NCI-H128 (cell line): Measurements from ENCODE around the gene APLF.
"Not testable (repeated sequence)": the region's sequence is repeated elsewhere in the genome, so short reads cannot be mapped to it uniquely, and the experiment has no call there.

Experiments
- DNase-seq: peaks from one replicate; lab custom pipeline; 2025; ENCODE audit not compliant: unreplicated experiment; lab: John Stamatoyannopoulos, UW

APLF gene

GRCh38 chr2:68521037-68521436 lies 53.7 kb downstream of the APLF start:
- no peak for DNase-seq

- DNase-seq: not testable (repeated sequence)
Observed at GRCh38 chr2:68526943-68527342, 59.6 kb downstream of the APLF start.

- not testable (repeated sequence) for DNase-seq
Observed at GRCh38 chr2:68527343-68528081, 60.1 kb downstream of the APLF start.

GRCh38 chr2:68529156-68529555 lies 61.8 kb downstream of the APLF start:
- DNase-seq: not testable (repeated sequence)

GRCh38 chr2:68529651-68530050 lies 62.3 kb downstream of the APLF start:
- not testable (repeated sequence) for DNase-seq

GRCh38 chr2:68536000-68536399 lies 68.6 kb downstream of the APLF start:
- no peak for DNase-seq

GRCh38 chr2:68537011-68537410 lies 69.6 kb downstream of the APLF start:
- DNase-seq: no peak

- no peak for DNase-seq
Observed at GRCh38 chr2:68537809-68538208, 70.4 kb downstream of the APLF start.

- no peak for DNase-seq
Observed at GRCh38 chr2:68544811-68545210, 77.4 kb downstream of the APLF start.

- DNase-seq: no peak
Observed at GRCh38 chr2:68548396-68548795, 81.0 kb downstream of the APLF start.

GRCh38 chr2:68553098-68553497 lies 85.7 kb downstream of the APLF start:
- no peak for DNase-seq

- not testable (repeated sequence) for DNase-seq
Observed at GRCh38 chr2:68555425-68556206, 88.2 kb downstream of the APLF start.

GRCh38 chr2:68556381-68556780 lies 89.0 kb downstream of the APLF start:
- DNase-seq: no peak

GRCh38 chr2:68558576-68558975 lies 91.2 kb downstream of the APLF start:
- DNase-seq: no peak

- no peak for DNase-seq
Observed at GRCh38 chr2:68559692-68560091, 92.3 kb downstream of the APLF start.

GRCh38 chr2:68560545-68560944 lies 93.2 kb downstream of the APLF start:
- DNase-seq: no peak

- no peak for DNase-seq
Observed at GRCh38 chr2:68561372-68561771, 94.0 kb downstream of the APLF start.

- no peak for DNase-seq
Observed at GRCh38 chr2:68562934-68563333, 95.5 kb downstream of the APLF start.

GRCh38 chr2:68564426-68564825 lies 97.0 kb downstream of the APLF start:
- DNase-seq: no peak

GRCh38 chr2:68565273-68565672 lies 97.9 kb downstream of the APLF start:
- DNase-seq: no peak

- no peak for DNase-seq
Observed at GRCh38 chr2:68565858-68566257, 98.5 kb downstream of the APLF start.

- DNase-seq: no peak
Observed at GRCh38 chr2:68566362-68566761, 99.0 kb downstream of the APLF start.
